AG04450 (cell line): ENCODE results near the gene ZFP91. TPM values are rescaled to one million over a fixed set of nuclear protein-coding genes. Genes with fewer than 3 reads are reported as not detected.

ENCODE experiments used
- CTCF ChIA-PET: fragments of 300-600, 350-600 bp; formaldehyde crosslinking; extraction: SDS; loops from one replicate; lab custom pipeline; 2022; ENCODE audit warnings: antibody characterized with exemption, inconsistent platforms; lab: Charles Lee
- POLR2A ChIA-PET: fragments of 350-600 bp; formaldehyde crosslinking; extraction: SDS; loops from one replicate; lab custom pipeline; 2021; ENCODE audit warnings: antibody characterized with exemption, inconsistent platforms; lab: Yijun Ruan, JAX
- DNase-seq: peaks from one replicate; pipeline ENCODE4 v3.0.0-alpha.2; 2011; ENCODE audit warnings: low read depth, low spot score
- H3K27ac ChIP-seq: one replicate; pipeline ENCODE4 v1.5.1; 2012; ENCODE audit warnings: low read depth, low read length, control low read depth
- H3K27me3 ChIP-seq: one replicate; pipeline ENCODE4 v1.6.0; 2012; ENCODE audit warnings: low read length; ENCODE audit not compliant: control insufficient read depth, insufficient read depth
- H3K4me3 ChIP-seq: 2 replicates; pipeline ENCODE4 v1.5.1; 2011; ENCODE audit warnings: mild to moderate bottlenecking, low read depth, low read length, control low read depth
- H3K9me3 ChIP-seq: 2 replicates; pipeline ENCODE4 v1.5.1; 2012; ENCODE audit warnings: low read length; ENCODE audit not compliant: control insufficient read depth, insufficient read depth
- polyA plus RNA-seq: library from polyadenylated mRNA; depleted of rRNA; stranded (reverse); fragments of >200 nt; gene quantifications from 2 replicates; pipeline ENCODE4 v1.2.3, GENCODE V29; 2011
- TF ChIP-seq, protein P1 (sequence below): IDR thresholded peaks from 2 replicates; pipeline ENCODE4 v1.5.1; 2011; ENCODE audit warnings: low read depth, low read length, control low read depth, inconsistent platforms

ZFP91 gene
- polyA plus RNA-seq, 1 experiment: 47.9 TPM

DNA sequence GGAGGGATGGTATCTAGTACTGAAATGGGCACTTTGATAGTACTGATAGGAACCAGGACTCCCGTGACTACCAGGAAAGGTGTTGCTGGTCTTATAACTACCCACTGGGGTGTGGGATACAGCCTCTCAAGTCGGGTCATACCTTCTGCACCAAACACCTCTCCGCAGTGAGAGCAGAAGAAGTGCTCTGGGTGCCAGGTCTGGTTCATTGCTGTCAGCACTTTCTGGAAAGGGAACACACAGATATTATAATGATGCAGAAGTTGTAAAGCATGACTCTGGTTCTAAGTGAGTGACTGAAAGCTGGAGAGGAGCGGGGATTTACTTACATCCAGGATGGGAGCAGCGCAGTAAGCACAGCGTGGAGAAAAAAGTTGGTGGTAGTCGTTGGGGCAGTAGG, 29.2 kb upstream of the ZFP91 start:
- Histone ChIP-seq H3K27ac (no peak overlapping the region), H3K4me3 (no peak overlapping the region), H3K27me3 (no peaks in the 10 kb centered on the region), H3K9me3 (no peaks in the 10 kb centered on the region)
- ChIA-PET POLR2A (no interaction called here), CTCF (no interaction called here)
- TF ChIP-seq, protein P1, sequence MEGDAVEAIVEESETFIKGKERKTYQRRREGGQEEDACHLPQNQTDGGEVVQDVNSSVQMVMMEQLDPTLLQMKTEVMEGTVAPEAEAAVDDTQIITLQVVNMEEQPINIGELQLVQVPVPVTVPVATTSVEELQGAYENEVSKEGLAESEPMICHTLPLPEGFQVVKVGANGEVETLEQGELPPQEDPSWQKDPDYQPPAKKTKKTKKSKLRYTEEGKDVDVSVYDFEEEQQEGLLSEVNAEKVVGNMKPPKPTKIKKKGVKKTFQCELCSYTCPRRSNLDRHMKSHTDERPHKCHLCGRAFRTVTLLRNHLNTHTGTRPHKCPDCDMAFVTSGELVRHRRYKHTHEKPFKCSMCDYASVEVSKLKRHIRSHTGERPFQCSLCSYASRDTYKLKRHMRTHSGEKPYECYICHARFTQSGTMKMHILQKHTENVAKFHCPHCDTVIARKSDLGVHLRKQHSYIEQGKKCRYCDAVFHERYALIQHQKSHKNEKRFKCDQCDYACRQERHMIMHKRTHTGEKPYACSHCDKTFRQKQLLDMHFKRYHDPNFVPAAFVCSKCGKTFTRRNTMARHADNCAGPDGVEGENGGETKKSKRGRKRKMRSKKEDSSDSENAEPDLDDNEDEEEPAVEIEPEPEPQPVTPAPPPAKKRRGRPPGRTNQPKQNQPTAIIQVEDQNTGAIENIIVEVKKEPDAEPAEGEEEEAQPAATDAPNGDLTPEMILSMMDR: no peak
- no peak for DNase-seq

DNA sequence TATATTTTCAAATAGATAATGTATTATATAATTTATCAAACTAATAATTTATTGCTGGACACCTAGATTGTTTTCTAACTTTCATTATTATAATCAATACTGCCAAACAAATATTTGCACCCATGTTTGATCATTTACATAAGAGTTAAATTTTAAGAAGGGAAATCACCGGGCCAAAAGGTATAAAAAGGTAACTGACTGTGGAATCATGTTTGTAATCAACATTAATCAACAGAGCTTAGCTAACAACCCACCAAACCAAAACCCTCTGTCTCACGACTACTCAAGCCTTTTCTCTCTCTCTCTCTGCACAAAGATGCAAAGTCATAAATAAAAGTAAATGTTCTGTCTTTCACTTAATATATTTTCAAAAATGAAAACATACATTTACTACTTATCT, 18.0 kb upstream of the ZFP91 start:
- Histone ChIP-seq H3K4me3 (no peak overlapping the region), H3K27ac (no peak overlapping the region), H3K27me3 (no peaks in the 10 kb centered on the region), H3K9me3 (no peaks in the 10 kb centered on the region)
- ChIA-PET POLR2A (no interaction called here), CTCF (interaction anchor here (1.3 kb wide), 1 partner anchor 16 kb away, joined by 3 read pairs; no protein-coding TSS in a partner anchor)
- DNase-seq: no peak
- TF ChIP-seq, protein P1: no peak

DNA sequence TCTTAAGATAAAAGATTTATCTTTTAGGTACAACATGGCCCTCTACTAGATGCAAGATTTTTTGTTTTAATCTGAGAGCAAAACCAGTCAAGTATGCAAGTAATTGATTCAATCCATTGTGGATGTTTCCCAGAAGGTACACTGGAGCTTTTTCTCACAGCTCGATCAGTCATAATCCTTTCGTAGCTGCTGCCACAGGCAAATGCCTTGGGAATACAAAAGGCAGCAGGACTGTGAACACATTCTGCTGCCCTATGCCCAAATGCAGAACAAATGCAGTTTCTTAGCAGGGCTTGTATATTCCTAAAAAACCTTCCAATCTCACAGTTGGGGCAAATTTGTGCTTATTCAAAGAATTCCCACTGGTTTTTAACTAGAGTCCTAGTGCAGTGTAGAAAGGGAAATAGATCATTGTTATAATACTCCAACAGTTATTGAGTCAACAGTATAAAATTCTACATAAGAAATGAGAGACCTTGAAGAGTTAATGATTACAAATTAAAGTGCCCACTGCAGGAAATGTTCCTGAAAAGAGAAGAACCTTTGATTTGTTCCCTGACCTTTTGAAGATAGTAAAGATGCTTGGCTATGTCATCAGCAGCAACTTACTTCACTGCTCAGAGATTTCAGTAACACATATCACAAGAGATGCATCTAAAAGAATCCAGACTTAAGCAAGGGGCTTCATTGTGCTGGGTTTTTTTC, 17.3 kb upstream of the ZFP91 start:
- TF ChIP-seq, protein P1: no peak
- DNase-seq: no peak
- ChIA-PET CTCF (no interaction called here), POLR2A (no interaction called here)
- H3K4me3 ChIP-seq: no peak overlapping the region
- no peak overlapping the region for H3K27ac ChIP-seq
- H3K27me3 ChIP-seq: no peaks in the 10 kb centered on the region
- no peaks in the 10 kb centered on the region for H3K9me3 ChIP-seq

DNA sequence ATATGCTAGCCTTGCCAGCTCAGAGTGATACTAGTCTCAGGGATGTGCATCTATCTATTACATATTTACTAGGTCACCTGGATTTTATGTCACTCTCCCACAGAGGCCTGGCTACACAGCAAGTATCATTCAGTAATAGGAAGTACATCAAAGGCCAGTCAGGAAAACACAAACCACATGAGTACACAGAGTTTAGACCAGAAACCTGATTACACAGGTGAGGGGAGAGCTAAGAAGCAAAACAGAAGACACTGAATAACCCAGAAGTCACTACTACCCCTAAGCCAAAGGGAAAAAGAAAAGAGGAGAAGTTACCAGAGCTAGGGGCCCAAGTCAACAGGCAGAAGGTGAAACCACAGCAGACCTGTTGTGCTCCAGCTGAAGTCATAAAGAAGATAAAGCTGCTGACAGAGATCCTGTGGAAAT, 16.5 kb upstream of the ZFP91 start:
- H3K27ac ChIP-seq: no peak overlapping the region
- TF ChIP-seq, protein P1: no peak
- ChIA-PET POLR2A (no interaction called here), CTCF (interaction anchor here (0.7 kb wide), 1 partner anchor 338 kb away, joined by 4 read pairs; no protein-coding TSS in a partner anchor)
- DNase-seq: no peak
- no peak overlapping the region for H3K4me3 ChIP-seq
- H3K27me3 ChIP-seq: no peaks in the 10 kb centered on the region
- H3K9me3 ChIP-seq: no peaks in the 10 kb centered on the region

DNA sequence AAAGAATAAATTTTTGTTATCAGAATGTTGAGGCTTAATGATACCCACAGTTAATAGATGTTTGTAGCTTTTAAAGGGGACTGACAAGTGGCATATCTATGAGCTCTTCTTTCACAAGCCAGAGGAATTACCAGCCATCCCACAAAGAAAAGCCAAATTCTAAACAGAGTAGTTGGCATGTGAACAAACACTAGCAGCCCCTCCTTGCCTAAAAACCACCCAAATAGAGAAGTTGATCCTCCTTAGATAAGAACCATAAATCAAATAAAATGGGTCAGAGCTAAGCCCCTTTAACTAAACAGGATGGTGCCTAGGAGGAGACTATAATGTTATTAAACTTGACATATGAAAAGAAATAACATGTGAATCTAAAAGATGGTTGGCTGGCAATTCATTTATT, 14.6 kb upstream of the ZFP91 start:
- POLR2A ChIA-PET: interaction anchor here (0.6 kb wide), 1 partner anchor 12 kb away, joined by 3 read pairs; no protein-coding TSS in a partner anchor
- DNase-seq: no peak

More for the DNA sequence above, 14.6 kb upstream of the ZFP91 start:
- TF ChIP-seq, protein P1: no peak
- Histone ChIP-seq H3K4me3 (no peak overlapping the region), H3K27me3 (no peaks in the 10 kb centered on the region), H3K27ac (no peak overlapping the region), H3K9me3 (no peaks in the 10 kb centered on the region)
- CTCF ChIA-PET: interaction anchor here (1.2 kb wide), 1 partner anchor 40 kb away, joined by 5 read pairs; no protein-coding TSS in a partner anchor
